Measurements from ENCODE around the gene SH2D3A. TPM values are rescaled to one million over a fixed set of nuclear protein-coding genes. Genes with fewer than 3 reads are reported as not detected.

SH2D3A gene
- polyA plus RNA-seq, 2 donors, result 29.6 to 48.7 TPM

DNA sequence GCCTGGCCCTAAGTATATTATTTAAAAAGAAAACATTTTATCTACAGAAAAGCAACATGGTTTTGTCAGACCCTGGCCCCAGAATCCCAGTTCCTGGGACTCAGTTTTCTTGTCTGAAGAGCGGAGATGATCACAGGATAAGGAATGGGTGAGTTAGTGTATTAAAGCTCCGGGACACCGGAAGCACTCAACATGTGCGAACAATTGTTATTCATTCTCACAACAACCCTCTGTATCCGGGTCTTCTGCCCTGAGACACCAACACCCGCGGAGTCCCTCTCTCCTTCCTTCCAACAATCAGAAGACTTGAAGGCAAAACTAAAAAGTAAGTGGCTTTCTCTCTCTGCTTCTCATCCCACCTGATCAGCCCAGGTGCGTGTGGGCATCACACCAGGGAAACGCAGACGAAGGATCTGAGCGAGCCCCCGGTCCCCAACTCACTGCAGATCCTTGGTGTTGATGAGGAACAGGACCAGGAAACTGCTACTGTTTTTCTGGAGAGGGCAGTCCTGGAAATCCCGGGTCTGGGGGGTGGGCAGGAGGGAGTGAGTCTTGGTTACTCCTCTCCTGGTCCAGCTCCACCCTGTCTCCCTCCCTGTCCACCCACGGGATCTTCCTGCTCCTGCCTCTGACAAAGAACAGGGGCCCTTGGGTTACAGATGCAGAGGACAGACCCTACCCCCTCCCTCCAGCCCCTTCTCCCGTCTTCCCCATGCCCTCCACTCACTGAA lies 31.9 kb downstream of the SH2D3A start:
- WGBS, 2 donors, result 73 to 80% methylated on average over 15 of the region's 15 CpGs
- H3K9me3 ChIP-seq (ENCODE audit: control insufficient read depth in 2 of 2, insufficient read depth in 1 of 2, low read depth in 1 of 2, low read length in 1 of 2), result peaks cover 0 to 3% of the 10 kb centered on the region in 2 donors
- peak overlapping the region in 1 of 2 donors; percentile 83 for H3K4me3 ChIP-seq (ENCODE audit: low read depth in 1 of 2, low read length in 2 of 2)
- H3K4me1 ChIP-seq (ENCODE audit: control insufficient read depth in 2 of 2, insufficient read depth in 2 of 2, low read length in 1 of 2), result peaks cover 0 to 3% of the 10 kb centered on the region in 2 donors
- H3K27me3 ChIP-seq (ENCODE audit: control insufficient read depth in 1 of 2, insufficient read depth in 2 of 2, low read length in 2 of 2), result no peaks in the 10 kb centered on the region
- H3K27ac ChIP-seq (ENCODE audit: low read depth in 2 of 2, low read length in 1 of 2), result peak overlapping the region; percentile 14 to 92
- peaks cover 5 to 26% of the 10 kb centered on the region in 2 donors for H3K36me3 ChIP-seq (ENCODE audit: control insufficient read depth in 2 of 2, insufficient read depth in 2 of 2, low read length in 1 of 2)

DNA sequence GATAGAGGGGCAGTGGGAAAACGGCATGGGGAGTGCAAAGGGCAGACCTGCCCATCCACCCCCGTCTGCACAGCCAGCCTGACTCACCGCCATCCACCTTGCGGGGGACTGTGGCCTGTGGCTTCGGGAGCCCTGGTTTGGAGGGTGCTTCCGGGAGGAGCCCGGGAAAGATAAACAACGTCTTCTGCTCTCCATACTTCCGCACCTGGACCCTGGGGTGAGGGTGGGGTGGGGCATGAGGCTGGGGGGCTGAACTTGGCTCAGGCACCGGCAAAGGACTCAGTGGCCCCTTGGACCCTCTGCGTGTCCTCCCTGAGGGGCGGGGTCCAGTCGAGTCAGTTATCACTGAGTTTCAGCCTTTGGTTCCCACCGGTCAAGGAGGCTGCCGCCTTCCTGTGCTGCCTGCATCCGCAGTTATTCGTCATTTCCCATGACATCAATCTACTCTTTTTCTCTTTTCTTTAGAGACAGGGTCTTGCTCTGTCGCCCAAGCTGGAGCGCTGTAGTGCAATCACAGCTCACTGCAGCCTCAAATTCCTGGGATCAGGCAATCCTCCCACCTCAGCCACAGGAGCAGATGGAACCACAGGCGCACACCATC lies 33.0 kb downstream of the SH2D3A start:
- peaks cover 0 to 3% of the 10 kb centered on the region in 2 donors for H3K4me1 ChIP-seq (ENCODE audit: control insufficient read depth in 2 of 2, insufficient read depth in 2 of 2, low read length in 1 of 2)
- no peaks in the 10 kb centered on the region for H3K27me3 ChIP-seq (ENCODE audit: control insufficient read depth in 1 of 2, insufficient read depth in 2 of 2, low read length in 2 of 2)
- H3K36me3 ChIP-seq (ENCODE audit: control insufficient read depth in 2 of 2, insufficient read depth in 2 of 2, low read length in 1 of 2), result peaks cover 5 to 26% of the 10 kb centered on the region in 2 donors
- no peak overlapping the region for H3K27ac ChIP-seq (ENCODE audit: low read depth in 2 of 2, low read length in 1 of 2)
- WGBS, 2 donors, result 77 to 81% methylated on average over 20 of the region's 20 CpGs
- no peak overlapping the region for H3K4me3 ChIP-seq (ENCODE audit: low read depth in 1 of 2, low read length in 2 of 2)
- H3K9me3 ChIP-seq (ENCODE audit: control insufficient read depth in 2 of 2, insufficient read depth in 1 of 2, low read depth in 1 of 2, low read length in 1 of 2), result peaks cover 0 to 3% of the 10 kb centered on the region in 2 donors

DNA sequence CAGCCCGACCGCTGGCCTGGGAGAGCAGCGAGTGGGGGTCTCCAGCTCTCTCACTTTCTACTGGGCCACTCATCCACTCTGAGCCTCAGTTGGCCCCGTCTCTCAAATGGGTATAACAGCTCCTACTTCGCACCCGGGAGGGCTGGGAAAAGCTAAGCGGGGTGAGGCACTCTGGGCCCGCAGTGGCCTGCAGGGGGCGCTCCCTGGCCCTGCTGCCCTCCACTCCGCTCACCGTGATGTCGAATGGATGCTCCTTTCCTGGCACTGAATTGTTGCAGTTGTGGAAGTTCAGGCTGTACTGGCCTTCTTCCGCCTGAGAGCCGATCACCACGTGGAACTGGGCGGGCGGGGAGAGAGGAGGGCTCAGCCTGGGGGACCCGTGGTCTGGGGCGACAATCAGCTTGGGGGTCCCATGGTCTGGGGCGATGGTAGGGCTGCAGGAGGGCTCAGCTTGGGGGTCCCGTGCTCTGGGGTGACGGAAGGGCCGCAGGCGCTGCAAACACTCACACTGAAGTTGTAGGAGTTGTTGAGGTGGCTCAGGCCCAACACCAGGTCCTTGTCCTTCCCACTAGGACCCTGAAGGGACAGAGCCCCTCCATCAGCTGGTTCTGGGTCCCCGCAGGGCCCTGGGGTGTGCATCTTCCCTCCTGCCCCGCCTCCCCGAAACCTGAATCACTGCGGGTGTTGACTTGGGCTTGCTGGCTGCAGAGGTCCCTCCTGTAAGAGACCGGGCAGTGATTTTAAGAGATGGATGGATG lies 33.7 kb downstream of the SH2D3A start:
- peaks cover 5 to 26% of the 10 kb centered on the region in 2 donors for H3K36me3 ChIP-seq (ENCODE audit: control insufficient read depth in 2 of 2, insufficient read depth in 2 of 2, low read length in 1 of 2)
- WGBS, 2 donors, result 90 to 92% methylated on average over 29 of the region's 29 CpGs

DNA sequence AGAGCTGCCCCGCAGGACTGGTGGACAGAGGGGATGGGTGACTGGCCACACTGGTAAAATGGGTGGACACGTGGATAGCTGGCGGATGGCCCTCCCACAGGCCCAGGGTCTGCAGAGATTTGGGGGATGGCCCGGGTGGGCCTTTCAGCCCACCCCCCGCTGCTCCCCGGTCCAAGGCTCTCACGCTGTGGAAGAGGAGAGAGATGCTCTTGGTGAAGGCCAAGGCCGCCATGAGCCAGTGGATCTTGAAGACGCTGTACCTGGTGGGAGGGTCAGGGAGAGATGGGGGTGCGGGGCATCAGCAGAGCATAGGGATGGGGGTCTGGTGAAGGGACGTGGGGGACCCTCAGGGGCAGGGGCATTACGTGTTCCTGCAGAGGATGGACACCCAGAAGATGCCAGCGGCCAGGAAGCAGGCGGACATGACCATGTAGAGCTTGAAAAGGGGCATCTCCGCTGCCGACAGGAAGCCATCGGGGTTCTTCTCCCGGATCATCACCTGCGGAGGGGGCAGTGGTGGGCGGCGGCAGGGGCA lies 34.4 kb downstream of the SH2D3A start:
- Histone ChIP-seq H3K27me3 (ENCODE audit: control insufficient read depth in 1 of 2, insufficient read depth in 2 of 2, low read length in 2 of 2) (no peaks in the 10 kb centered on the region), H3K4me1 (ENCODE audit: control insufficient read depth in 2 of 2, insufficient read depth in 2 of 2, low read length in 1 of 2) (no peaks in the 10 kb centered on the region), H3K27ac (ENCODE audit: low read depth in 2 of 2, low read length in 1 of 2) (no peak overlapping the region), H3K36me3 (ENCODE audit: control insufficient read depth in 2 of 2, insufficient read depth in 2 of 2, low read length in 1 of 2) (peaks cover 5 to 26% of the 10 kb centered on the region in 2 donors), H3K9me3 (ENCODE audit: control insufficient read depth in 2 of 2, insufficient read depth in 1 of 2, low read depth in 1 of 2, low read length in 1 of 2) (peaks cover 0 to 3% of the 10 kb centered on the region in 2 donors), H3K4me3 (ENCODE audit: low read depth in 1 of 2, low read length in 2 of 2) (no peak overlapping the region)
- 87 to 92% methylated on average over 21 of the region's 21 CpGs for WGBS, 2 donors

More for the DNA sequence above, 33.7 kb downstream of the SH2D3A start:
- Histone ChIP-seq H3K4me3 (ENCODE audit: low read depth in 1 of 2, low read length in 2 of 2) (no peak overlapping the region), H3K27ac (ENCODE audit: low read depth in 2 of 2, low read length in 1 of 2) (no peak overlapping the region), H3K9me3 (ENCODE audit: control insufficient read depth in 2 of 2, insufficient read depth in 1 of 2, low read depth in 1 of 2, low read length in 1 of 2) (peaks cover 0 to 3% of the 10 kb centered on the region in 2 donors), H3K4me1 (ENCODE audit: control insufficient read depth in 2 of 2, insufficient read depth in 2 of 2, low read length in 1 of 2) (peaks cover 0 to 3% of the 10 kb centered on the region in 2 donors), H3K27me3 (ENCODE audit: control insufficient read depth in 1 of 2, insufficient read depth in 2 of 2, low read length in 2 of 2) (no peaks in the 10 kb centered on the region)

DNA sequence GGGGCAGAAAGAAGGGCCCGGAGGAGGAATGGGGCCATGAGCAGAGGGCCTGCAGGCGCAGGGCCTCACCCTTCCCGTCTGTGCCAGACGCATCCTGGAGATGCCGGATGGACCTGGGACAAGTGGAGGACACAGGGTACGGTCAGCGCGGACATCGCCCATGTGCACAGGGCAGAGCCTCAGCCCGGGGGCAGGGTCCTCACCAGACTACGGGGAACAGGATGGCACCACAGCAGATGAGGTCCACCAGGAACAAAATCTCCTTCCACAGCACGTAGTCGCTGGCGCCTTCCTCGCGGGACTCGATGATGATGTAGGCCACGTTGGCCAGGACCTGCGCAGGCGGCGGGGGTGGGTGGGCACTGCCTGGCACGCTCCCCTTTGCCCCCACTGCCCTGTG lies 35.4 kb downstream of the SH2D3A start:
- H3K27ac ChIP-seq (ENCODE audit: low read depth in 2 of 2, low read length in 1 of 2), result no peak overlapping the region
- peaks cover 0 to 3% of the 10 kb centered on the region in 2 donors for H3K9me3 ChIP-seq (ENCODE audit: control insufficient read depth in 2 of 2, insufficient read depth in 1 of 2, low read depth in 1 of 2, low read length in 1 of 2)
- peaks cover 5 to 26% of the 10 kb centered on the region in 2 donors for H3K36me3 ChIP-seq (ENCODE audit: control insufficient read depth in 2 of 2, insufficient read depth in 2 of 2, low read length in 1 of 2)
- no peaks in the 10 kb centered on the region for H3K27me3 ChIP-seq (ENCODE audit: control insufficient read depth in 1 of 2, insufficient read depth in 2 of 2, low read length in 2 of 2)
- 92 to 93% methylated on average over 22 of the region's 22 CpGs for WGBS, 2 donors
- no peak overlapping the region for H3K4me3 ChIP-seq (ENCODE audit: low read depth in 1 of 2, low read length in 2 of 2)
- no peaks in the 10 kb centered on the region for H3K4me1 ChIP-seq (ENCODE audit: control insufficient read depth in 2 of 2, insufficient read depth in 2 of 2, low read length in 1 of 2)

DNA sequence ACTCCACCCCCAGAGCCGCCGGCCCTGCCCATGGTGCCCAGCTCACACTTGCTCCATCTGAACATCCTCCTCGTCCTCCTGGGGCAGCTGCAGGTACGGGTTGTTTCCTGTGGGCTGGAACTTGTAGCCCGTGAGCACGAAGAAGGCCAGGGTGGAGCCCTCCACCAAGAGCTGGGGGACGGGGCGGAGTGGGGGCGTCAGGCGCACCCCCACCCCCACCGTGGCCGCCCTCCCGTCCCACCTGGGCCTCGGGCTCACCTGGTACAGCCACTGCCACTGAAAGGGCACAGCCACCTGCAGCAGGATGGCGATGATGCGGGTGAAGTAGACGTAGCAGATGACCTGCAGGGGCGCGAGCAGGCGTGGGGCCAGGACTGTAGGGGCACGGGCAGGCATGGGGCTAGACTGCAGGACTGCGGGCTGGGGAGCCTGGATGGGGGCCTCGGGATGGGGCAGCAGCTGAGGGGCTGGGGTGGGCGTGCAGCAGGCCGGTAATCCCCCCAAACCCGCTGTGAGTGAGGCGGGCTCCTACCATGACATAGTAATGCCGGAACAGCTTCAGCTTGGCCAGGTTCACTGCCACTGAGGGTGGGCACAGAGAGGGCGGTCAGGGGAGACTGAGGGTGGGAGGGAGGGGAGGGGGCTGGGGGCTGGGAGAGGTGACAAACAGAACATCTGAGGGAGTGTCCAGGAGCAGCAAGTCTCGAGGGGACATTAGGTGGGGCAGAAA lies 36.1 kb downstream of the SH2D3A start:
- no peak overlapping the region for H3K4me3 ChIP-seq (ENCODE audit: low read depth in 1 of 2, low read length in 2 of 2)
- H3K36me3 ChIP-seq (ENCODE audit: control insufficient read depth in 2 of 2, insufficient read depth in 2 of 2, low read length in 1 of 2), result peaks cover 5 to 26% of the 10 kb centered on the region in 2 donors
- 85 to 88% methylated on average over 30 of the region's 30 CpGs for WGBS, 2 donors
- H3K4me1 ChIP-seq (ENCODE audit: control insufficient read depth in 2 of 2, insufficient read depth in 2 of 2, low read length in 1 of 2), result no peaks in the 10 kb centered on the region
- H3K27ac ChIP-seq (ENCODE audit: low read depth in 2 of 2, low read length in 1 of 2), result no peak overlapping the region
- H3K9me3 ChIP-seq (ENCODE audit: control insufficient read depth in 2 of 2, insufficient read depth in 1 of 2, low read depth in 1 of 2, low read length in 1 of 2), result peaks cover 0 to 3% of the 10 kb centered on the region in 2 donors
- no peaks in the 10 kb centered on the region for H3K27me3 ChIP-seq (ENCODE audit: control insufficient read depth in 1 of 2, insufficient read depth in 2 of 2, low read length in 2 of 2)

DNA sequence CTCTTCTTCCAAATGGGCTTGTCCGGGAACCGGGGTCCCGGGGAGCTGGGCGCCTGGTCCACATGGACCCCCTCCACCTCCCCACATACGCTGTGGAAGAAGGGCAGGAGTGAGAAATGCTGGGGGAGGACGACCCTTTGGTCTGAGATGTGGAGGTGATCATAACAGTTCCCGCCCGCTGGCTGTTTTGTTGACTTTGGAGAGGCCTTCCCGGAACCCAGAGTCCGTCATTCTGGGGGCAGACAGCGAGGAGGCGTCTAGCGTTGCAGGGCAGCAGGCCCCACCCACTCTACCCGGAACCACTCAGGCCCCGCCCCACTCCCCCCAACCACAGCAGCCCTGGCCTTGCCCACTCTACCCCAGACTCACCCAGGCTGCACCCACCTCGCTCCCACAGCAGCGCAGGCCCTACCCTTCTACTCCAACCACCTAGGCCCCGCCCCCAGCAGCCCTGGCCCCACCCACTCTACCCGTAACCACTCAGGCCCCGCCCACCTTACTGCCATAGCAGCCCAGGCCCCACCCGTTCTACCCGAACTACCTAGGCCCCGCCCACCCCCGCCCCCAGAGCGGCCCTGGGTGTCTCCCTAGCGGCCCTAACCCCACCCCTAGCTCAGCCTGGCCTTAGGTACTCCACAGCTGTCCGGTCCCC lies 37.0 kb downstream of the SH2D3A start:
- no peaks in the 10 kb centered on the region for H3K4me1 ChIP-seq (ENCODE audit: control insufficient read depth in 2 of 2, insufficient read depth in 2 of 2, low read length in 1 of 2)
- no peak overlapping the region for H3K27ac ChIP-seq (ENCODE audit: low read depth in 2 of 2, low read length in 1 of 2)
- no peaks in the 10 kb centered on the region for H3K27me3 ChIP-seq (ENCODE audit: control insufficient read depth in 1 of 2, insufficient read depth in 2 of 2, low read length in 2 of 2)
- H3K9me3 ChIP-seq (ENCODE audit: control insufficient read depth in 2 of 2, insufficient read depth in 1 of 2, low read depth in 1 of 2, low read length in 1 of 2), result peaks cover 0 to 3% of the 10 kb centered on the region in 2 donors
- 57 to 71% methylated on average over 27 of the region's 27 CpGs for WGBS, 2 donors
- H3K4me3 ChIP-seq (ENCODE audit: low read depth in 1 of 2, low read length in 2 of 2), result no peak overlapping the region
- H3K36me3 ChIP-seq (ENCODE audit: control insufficient read depth in 2 of 2, insufficient read depth in 2 of 2, low read length in 1 of 2), result peaks cover 5 to 26% of the 10 kb centered on the region in 2 donors

DNA sequence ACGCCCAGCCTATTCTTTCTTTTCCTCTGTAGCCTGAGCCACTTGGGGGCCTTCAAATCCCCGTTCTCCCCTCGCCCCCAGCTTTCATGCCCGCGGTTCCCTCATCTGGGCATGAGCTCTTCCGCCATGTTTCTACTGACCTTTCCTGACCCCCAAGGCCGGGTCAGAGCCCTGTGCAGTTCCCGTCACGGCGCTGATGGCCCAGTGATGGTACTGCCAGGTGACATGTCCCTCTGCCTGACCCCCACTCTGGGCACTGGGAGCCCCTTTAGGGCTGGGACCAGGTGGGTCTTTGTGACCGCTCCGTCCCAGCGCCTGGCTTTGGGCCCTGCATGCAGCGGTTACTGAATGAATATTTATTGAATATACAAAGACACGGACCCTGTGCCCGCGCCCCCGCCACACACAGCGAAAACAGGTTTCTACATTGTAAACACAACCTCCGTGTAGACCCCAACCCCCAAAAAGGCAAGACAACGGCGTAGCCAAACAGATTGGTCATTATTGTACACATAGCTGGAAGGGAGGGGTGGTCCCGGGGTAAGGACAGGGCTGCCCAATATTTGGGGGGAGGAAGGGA lies 37.6 kb downstream of the SH2D3A start:
- no peak overlapping the region for H3K4me3 ChIP-seq (ENCODE audit: low read depth in 1 of 2, low read length in 2 of 2)
- peaks cover 5 to 26% of the 10 kb centered on the region in 2 donors for H3K36me3 ChIP-seq (ENCODE audit: control insufficient read depth in 2 of 2, insufficient read depth in 2 of 2, low read length in 1 of 2)
- no peaks in the 10 kb centered on the region for H3K27me3 ChIP-seq (ENCODE audit: control insufficient read depth in 1 of 2, insufficient read depth in 2 of 2, low read length in 2 of 2)
- no peak overlapping the region for H3K27ac ChIP-seq (ENCODE audit: low read depth in 2 of 2, low read length in 1 of 2)
- no peaks in the 10 kb centered on the region for H3K4me1 ChIP-seq (ENCODE audit: control insufficient read depth in 2 of 2, insufficient read depth in 2 of 2, low read length in 1 of 2)
- peaks cover 0 to 3% of the 10 kb centered on the region in 2 donors for H3K9me3 ChIP-seq (ENCODE audit: control insufficient read depth in 2 of 2, insufficient read depth in 1 of 2, low read depth in 1 of 2, low read length in 1 of 2)
- WGBS, 2 donors, result 84 to 86% methylated on average over 23 of the region's 23 CpGs

All from esophagus (tissue), 2 donors.